ENCODE data around the gene ANO2.

ANO2 gene

DNA sequence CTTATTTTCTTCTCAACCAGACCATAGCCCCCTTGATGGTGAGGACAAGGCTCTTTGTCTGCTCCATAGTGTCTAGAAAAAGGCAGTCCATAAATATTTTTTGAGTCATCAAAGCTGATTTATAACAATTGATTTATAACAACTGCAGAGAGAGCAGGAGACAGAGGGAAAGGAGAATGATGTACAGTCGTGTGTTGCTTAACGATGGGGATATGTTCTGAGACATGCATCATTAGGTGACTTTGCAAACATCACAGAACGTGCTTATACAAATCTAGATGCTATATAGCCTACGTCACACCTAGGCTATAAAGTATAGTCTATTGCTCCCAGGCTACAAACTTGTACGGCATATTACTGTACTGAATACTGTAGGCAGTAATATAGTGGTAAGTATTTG, 369.8 kb downstream of the ANO2 start:
- TF ChIP-seq, protein P1, sequence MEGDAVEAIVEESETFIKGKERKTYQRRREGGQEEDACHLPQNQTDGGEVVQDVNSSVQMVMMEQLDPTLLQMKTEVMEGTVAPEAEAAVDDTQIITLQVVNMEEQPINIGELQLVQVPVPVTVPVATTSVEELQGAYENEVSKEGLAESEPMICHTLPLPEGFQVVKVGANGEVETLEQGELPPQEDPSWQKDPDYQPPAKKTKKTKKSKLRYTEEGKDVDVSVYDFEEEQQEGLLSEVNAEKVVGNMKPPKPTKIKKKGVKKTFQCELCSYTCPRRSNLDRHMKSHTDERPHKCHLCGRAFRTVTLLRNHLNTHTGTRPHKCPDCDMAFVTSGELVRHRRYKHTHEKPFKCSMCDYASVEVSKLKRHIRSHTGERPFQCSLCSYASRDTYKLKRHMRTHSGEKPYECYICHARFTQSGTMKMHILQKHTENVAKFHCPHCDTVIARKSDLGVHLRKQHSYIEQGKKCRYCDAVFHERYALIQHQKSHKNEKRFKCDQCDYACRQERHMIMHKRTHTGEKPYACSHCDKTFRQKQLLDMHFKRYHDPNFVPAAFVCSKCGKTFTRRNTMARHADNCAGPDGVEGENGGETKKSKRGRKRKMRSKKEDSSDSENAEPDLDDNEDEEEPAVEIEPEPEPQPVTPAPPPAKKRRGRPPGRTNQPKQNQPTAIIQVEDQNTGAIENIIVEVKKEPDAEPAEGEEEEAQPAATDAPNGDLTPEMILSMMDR (IDR thresholded peaks at IDR 0.05; ENCODE audit: low read depth, low read length, missing control alignments), result no peak
- in situ Hi-C loops (cut with HindIII; ENCODE audit: low sequenced_read_pairs), result no loop called here

DNA sequence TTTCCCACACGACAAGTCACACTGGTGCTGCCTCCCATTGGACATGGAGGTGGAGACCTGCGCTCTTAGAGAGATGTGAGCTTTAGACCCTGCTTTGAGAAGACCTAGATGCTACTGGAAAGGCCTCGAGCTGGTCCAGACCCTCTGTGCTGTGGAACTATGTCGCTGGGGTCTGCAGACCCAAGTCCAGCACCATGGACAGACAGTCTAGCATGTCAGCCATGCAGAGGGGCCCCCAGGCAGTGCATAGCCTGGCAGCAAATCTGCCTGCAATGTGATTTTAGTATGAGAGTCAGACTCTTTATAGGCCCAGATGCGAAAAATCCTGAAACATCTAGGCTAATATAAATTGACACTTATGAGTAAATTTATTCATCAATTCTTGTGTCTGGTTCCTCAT, 371.7 kb downstream of the ANO2 start:
- in situ Hi-C loops (cut with HindIII; ENCODE audit: low sequenced_read_pairs), result no loop called here
- TF ChIP-seq, protein P1 (IDR thresholded peaks at IDR 0.05; ENCODE audit: low read depth, low read length, missing control alignments), result no peak
- H3K4me3 ChIP-seq (ENCODE audit: low read depth, low read length), result no peak overlapping the region
- no peak for DNase-seq (ENCODE audit: low read depth)

More for the DNA sequence above, 369.8 kb downstream of the ANO2 start:
- DNase-seq (ENCODE audit: low read depth), result no peak
- no peak overlapping the region for H3K4me3 ChIP-seq (ENCODE audit: low read depth, low read length)

DNA sequence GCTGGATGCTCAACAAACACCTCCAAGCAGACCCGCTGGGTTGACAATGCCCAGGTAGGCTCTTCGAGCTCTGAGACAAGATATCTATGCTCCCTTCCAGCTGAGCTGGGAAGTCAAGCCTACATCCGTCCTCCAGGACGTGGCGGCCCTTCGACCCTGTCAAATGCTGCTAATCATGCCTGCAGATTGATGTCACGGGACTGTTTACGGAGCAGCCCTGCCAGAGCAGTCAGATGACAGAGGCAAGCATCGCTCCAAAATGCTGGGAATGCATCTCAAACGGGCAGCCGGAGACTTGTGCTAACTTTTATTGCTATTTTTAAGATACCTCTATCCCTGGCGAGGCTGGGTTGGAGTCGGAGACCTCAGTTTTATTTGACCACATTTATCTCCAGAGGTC, 373.9 kb downstream of the ANO2 start:
- TF ChIP-seq, protein P1 (IDR thresholded peaks at IDR 0.05; ENCODE audit: low read depth, low read length, missing control alignments), result no peak
- H3K4me3 ChIP-seq (ENCODE audit: low read depth, low read length), result no peak overlapping the region
- no peak for DNase-seq (ENCODE audit: low read depth)
- in situ Hi-C loops (cut with HindIII; ENCODE audit: low sequenced_read_pairs), result no loop called here

DNA sequence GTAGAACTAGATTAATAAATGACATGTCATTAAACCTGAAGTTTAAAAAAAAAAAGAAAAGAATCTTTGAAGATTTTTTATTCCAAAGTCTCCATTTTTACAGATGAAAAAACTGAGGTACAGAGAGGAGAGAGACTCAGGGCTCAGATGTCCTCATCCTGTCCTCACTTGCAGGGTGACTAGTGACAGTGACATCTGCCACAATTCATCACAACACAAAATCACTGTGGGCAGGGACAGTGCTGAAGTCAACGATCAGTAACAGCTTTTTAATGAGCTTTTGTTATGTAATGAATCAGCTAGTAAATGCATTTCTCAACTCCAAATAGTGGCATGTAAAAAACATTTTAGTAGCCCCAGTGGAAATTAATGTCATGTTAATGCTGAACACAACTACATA, 374.6 kb downstream of the ANO2 start:
- DNase-seq (ENCODE audit: low read depth), result no peak
- in situ Hi-C loops (cut with HindIII; ENCODE audit: low sequenced_read_pairs), result no loop called here
- TF ChIP-seq, protein P1 (IDR thresholded peaks at IDR 0.05; ENCODE audit: low read depth, low read length, missing control alignments), result no peak

DNA sequence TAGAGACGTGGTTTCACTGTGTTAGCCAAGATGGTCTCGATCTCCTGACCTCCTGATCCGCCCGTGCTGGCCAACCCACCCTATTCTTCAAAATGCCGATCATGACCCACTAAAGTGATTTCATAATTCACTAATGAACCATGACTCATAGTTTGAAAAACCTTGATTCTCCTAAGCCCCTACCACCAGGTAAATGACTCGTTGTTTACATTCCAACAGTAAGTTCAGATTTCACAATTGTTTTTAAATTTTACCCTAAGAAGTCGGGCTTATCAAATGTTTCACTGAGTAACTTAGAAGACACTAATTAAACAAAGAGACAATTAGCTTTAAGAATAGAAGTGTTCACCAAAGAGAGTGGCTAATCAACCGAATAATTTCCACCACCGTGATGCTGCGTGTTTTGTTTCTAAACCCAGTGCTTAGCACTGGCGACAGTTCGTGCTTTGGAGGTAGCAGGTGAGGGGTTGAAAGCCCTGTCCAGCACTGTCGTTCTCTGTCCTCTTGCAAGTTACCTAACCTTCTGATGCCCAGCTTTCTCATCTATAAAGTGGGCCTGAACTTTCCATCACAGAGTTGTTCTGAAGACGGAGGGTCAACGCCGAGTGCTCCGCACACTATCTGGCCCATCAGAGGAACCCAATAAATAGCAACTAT, 376.6 kb downstream of the ANO2 start:
- DNase-seq (ENCODE audit: low read depth), result no peak
- TF ChIP-seq, protein P1 (IDR thresholded peaks at IDR 0.05; ENCODE audit: low read depth, low read length, missing control alignments), result no peak
- in situ Hi-C loops (cut with HindIII; ENCODE audit: low sequenced_read_pairs), result no loop called here
- no peak overlapping the region for H3K4me3 ChIP-seq (ENCODE audit: low read depth, low read length)

More for the DNA sequence above, 374.6 kb downstream of the ANO2 start:
- no peak overlapping the region for H3K4me3 ChIP-seq (ENCODE audit: low read depth, low read length)

DNA sequence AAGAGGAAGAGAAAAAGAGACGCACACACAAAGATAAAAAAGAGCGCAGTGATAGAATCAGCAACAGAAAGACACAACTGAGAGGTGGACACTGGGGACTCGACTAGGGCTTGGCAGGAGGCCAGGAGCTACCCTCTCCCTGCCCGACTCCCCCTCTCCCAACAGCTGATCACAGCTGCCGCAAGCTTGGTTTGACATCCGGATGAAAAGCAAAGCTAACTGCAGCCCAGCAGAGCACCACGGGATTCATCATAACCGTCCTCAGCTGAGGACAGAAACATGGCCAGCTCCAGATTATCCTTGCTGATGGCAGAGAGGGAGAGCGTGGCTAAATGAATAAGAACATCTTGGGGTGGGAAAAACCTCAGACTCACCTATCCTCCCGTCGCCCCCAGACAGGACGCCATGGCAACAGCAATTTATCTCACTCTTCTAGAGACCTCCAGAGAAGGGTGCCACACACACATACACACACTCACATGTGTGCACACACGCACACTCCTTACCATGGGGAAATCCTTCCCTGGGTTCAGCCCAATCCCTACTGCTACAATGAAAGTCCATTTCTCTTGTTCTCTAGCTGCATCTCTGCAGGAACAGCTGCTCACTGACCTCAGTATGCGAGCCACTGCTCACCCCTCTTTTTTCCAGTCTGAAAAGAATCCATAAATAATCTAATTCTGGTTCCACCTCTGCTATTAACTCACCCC, 377.9 kb downstream of the ANO2 start:
- TF ChIP-seq, protein P1 (IDR thresholded peaks at IDR 0.05; ENCODE audit: low read depth, low read length, missing control alignments), result no peak
- H3K4me3 ChIP-seq (ENCODE audit: low read depth, low read length), result no peak overlapping the region
- DNase-seq (ENCODE audit: low read depth), result no peak
- in situ Hi-C loops (cut with HindIII; ENCODE audit: low sequenced_read_pairs), result no loop called here

All from astrocyte of the cerebellum (primary cell).